H1 (cell line): ENCODE measurements around the gene LINC01488. TPM values are rescaled to one million over a fixed set of nuclear protein-coding genes. Genes with fewer than 3 reads are reported as not detected.

Experiments
- CTCF ChIA-PET: fragments of 300-600 bp; sonication (Branson Sonifier 250); formaldehyde crosslinking; loops from one replicate; lab custom pipeline; 2021; ENCODE audit not compliant: partially characterized antibody; lab: Charles Lee
- POLR2A ChIA-PET: fragments of 300-600 bp; sonication (Branson Sonifier 250); formaldehyde crosslinking; loops from one replicate; lab custom pipeline; 2021; ENCODE audit warnings: inconsistent platforms; ENCODE audit not compliant: partially characterized antibody; lab: Charles Lee
- DNase-seq, 2 experiments: peaks; one replicate each; pipeline versions ENCODE4 v3.0.0 to v3.0.0-alpha.2; 2010 to 2022; ENCODE audit warnings: low spot score in 2 of 2, low read depth in 1 of 2, mixed read lengths in 1 of 2
- FAIRE-seq: peaks from 2 replicates; lab custom pipeline; 2011; peaks lifted over from hg19 to GRCh38; lab: Jason Lieb, UNC
- H2AFZ ChIP-seq: 2 replicates; pipeline ENCODE4 v1.8.1; 2012; ENCODE audit warnings: low read length, inconsistent platforms
- H2AK5ac ChIP-seq: 2 replicates; pipeline ENCODE4 v1.6.1; 2013; ENCODE audit warnings: low read depth, low read length
- H2BK120ac ChIP-seq: replicated peaks from 2 replicates; pipeline ENCODE3; 2013; ENCODE audit warnings: low read depth, low read length, inconsistent platforms
- H2BK12ac ChIP-seq: 2 replicates; pipeline ENCODE4 v1.6.1; 2013; ENCODE audit warnings: low read depth, low read length
- H2BK15ac ChIP-seq: 2 replicates; pipeline ENCODE4 v1.6.1; 2013; ENCODE audit warnings: low read length
- H2BK20ac ChIP-seq: 2 replicates; pipeline ENCODE4 v1.6.1; 2013; ENCODE audit warnings: low read length
- H2BK5ac ChIP-seq: 2 replicates; pipeline ENCODE4 v1.6.1; 2013; ENCODE audit warnings: low read depth, low read length
- H3K14ac ChIP-seq: 2 replicates; pipeline ENCODE4 v1.6.1; 2013; ENCODE audit warnings: inconsistent platforms; ENCODE audit not compliant: insufficient read length
- H3K18ac ChIP-seq: 2 replicates; pipeline ENCODE4 v1.6.1; 2013; ENCODE audit warnings: low read length; ENCODE audit errors: extremely low read depth
- H3K23ac ChIP-seq: 2 replicates; pipeline ENCODE4 v1.6.1; 2013; ENCODE audit warnings: inconsistent platforms; ENCODE audit not compliant: insufficient read length
- H3K23me2 ChIP-seq: 2 replicates; pipeline ENCODE4 v1.6.1; 2013; ENCODE audit warnings: low read depth, low read length
- H3K27ac ChIP-seq: 2 replicates; pipeline ENCODE4 v1.6.1; 2011; ENCODE audit warnings: low read depth, low read length, inconsistent platforms
- H3K27me3 ChIP-seq, 4 experiments: replicated peaks in 1 of 4; 1 replicate in 1 of 4; 2 replicates in 3 of 4; pipeline versions ENCODE4 v1.6.1 to v1.8.1; 2011 to 2013; ENCODE audit warnings: low read length in 3 of 4, mild to moderate bottlenecking in 3 of 4, inconsistent platforms in 2 of 4, mixed read lengths in 2 of 4, moderate library complexity in 1 of 4; ENCODE audit not compliant: control insufficient read depth in 3 of 4, insufficient read depth in 3 of 4; ENCODE audit errors: extremely low read depth in 1 of 4
- H3K36me3 ChIP-seq, 4 experiments: 2 replicates each; pipeline versions ENCODE4 v1.6.1 to v1.8.1; 2011 to 2013; ENCODE audit warnings: mild to moderate bottlenecking in 4 of 4, low read length in 3 of 4, moderate library complexity in 2 of 4, control low read depth in 1 of 4, inconsistent platforms in 1 of 4; ENCODE audit not compliant: insufficient read depth in 4 of 4, control insufficient read depth in 2 of 4
- H3K4ac ChIP-seq: replicated peaks from 2 replicates; pipeline ENCODE3; 2013; ENCODE audit warnings: low read length, low read depth, mixed read lengths, inconsistent platforms; ENCODE audit not compliant: insufficient read length
- H3K4me1 ChIP-seq, 4 experiments: replicated peaks in 1 of 4; 1 replicate in 1 of 4; 2 replicates in 3 of 4; pipeline versions ENCODE4 v1.6.1 to v1.8.1; 2011 to 2013; ENCODE audit warnings: low read length in 3 of 4, inconsistent platforms in 2 of 4, mixed read lengths in 1 of 4; ENCODE audit not compliant: insufficient read depth in 4 of 4, control insufficient read depth in 3 of 4
- H3K4me2 ChIP-seq, 2 experiments: 2 replicates each; pipeline versions ENCODE4 v1.6.1 to v1.8.1; 2011 to 2013; ENCODE audit warnings: low read depth in 2 of 2, low read length in 2 of 2, control low read depth in 1 of 2, inconsistent platforms in 1 of 2, mild to moderate bottlenecking in 1 of 2; ENCODE audit not compliant: insufficient read depth in 1 of 2
- H3K4me3 ChIP-seq, 4 experiments: fragments of 200-600, 300-600 bp in 1 of 4; sonication (generic), shearing (Covaris generic), sonication (Bioruptor Twin) in 1 of 4; 2 replicates each; pipeline versions ENCODE4 v1.5.1 to v1.8.1; 2011 to 2016; ENCODE audit warnings: low read length in 4 of 4, low read depth in 3 of 4, control low read depth in 2 of 4, inconsistent platforms in 2 of 4, mild to moderate bottlenecking in 2 of 4, mixed read lengths in 1 of 4, moderate library complexity in 1 of 4; ENCODE audit not compliant: insufficient read depth in 2 of 4; ENCODE audit errors: extremely low read depth in 1 of 4
- H3K56ac ChIP-seq: replicated peaks from 2 replicates; pipeline ENCODE3; 2013; ENCODE audit warnings: low read depth, mild to moderate bottlenecking, mixed read lengths, low read length, inconsistent platforms; ENCODE audit not compliant: insufficient read length
- H3K79me1 ChIP-seq: 2 replicates; pipeline ENCODE4 v1.6.1; 2013; ENCODE audit warnings: low read depth, low read length, control low read depth
- H3K79me2 ChIP-seq, 2 experiments: 2 replicates each; pipeline versions ENCODE4 v1.6.1 to v1.8.1; 2012 to 2013; ENCODE audit warnings: low read length in 2 of 2, mild to moderate bottlenecking in 2 of 2, inconsistent platforms in 1 of 2; ENCODE audit not compliant: insufficient read depth in 2 of 2, control insufficient read depth in 1 of 2
- H3K9ac ChIP-seq, 4 experiments: replicated peaks in 1 of 4; 1 replicate in 1 of 4; 2 replicates in 3 of 4; pipeline versions ENCODE4 v1.6.1 to v1.8.1; 2011 to 2013; ENCODE audit warnings: low read depth in 3 of 4, low read length in 3 of 4, control low read depth in 2 of 4, mild to moderate bottlenecking in 2 of 4, moderate library complexity in 2 of 4, inconsistent platforms in 1 of 4; ENCODE audit errors: extremely low read depth in 1 of 4
- H3K9me3 ChIP-seq, 2 experiments: 2 replicates each; pipeline versions ENCODE4 v1.6.1 to v1.8.1; 2012 to 2013; ENCODE audit warnings: mild to moderate bottlenecking in 2 of 2, moderate library complexity in 2 of 2, control low read depth in 1 of 2, inconsistent platforms in 1 of 2, low read depth in 1 of 2, low read length in 1 of 2, mixed read lengths in 1 of 2; ENCODE audit not compliant: insufficient read depth in 2 of 2
- H4K20me1 ChIP-seq, 2 experiments: replicated peaks in 1 of 2; 2 replicates each; pipeline versions ENCODE3 to v1.8.1; 2011 to 2013; ENCODE audit warnings: inconsistent platforms in 2 of 2, low read length in 2 of 2, mild to moderate bottlenecking in 1 of 2; ENCODE audit not compliant: insufficient read depth in 2 of 2, control insufficient read depth in 1 of 2
- H4K5ac ChIP-seq: 2 replicates; pipeline ENCODE4 v1.6.1; 2013; ENCODE audit warnings: low read length, low read depth, mixed read lengths, inconsistent platforms; ENCODE audit not compliant: insufficient read length
- H4K8ac ChIP-seq: 2 replicates; pipeline ENCODE4 v1.8.0; 2013; ENCODE audit warnings: mild to moderate bottlenecking, moderate library complexity, low read length, inconsistent platforms; ENCODE audit not compliant: insufficient read depth; ENCODE audit errors: extremely low read depth
- H4K91ac ChIP-seq: replicated peaks from 2 replicates; pipeline ENCODE3; 2013; ENCODE audit warnings: low read length, mixed read lengths, inconsistent platforms; ENCODE audit not compliant: insufficient read length
- FOSL1 ChIP-seq: IDR thresholded peaks from 2 replicates; pipeline ENCODE4 v1.6.1; 2011; ENCODE audit warnings: mild to moderate bottlenecking, low read depth, low read length, moderate library complexity; ENCODE audit not compliant: insufficient read depth
- TAF7 ChIP-seq: optimal IDR thresholded peaks from 2 replicates; pipeline ENCODE3; 2011; ENCODE audit warnings: low read depth, mild to moderate bottlenecking, inconsistent platforms, low read length, moderate library complexity, borderline replicate concordance
- USF2 ChIP-seq: IDR thresholded peaks from 2 replicates; pipeline ENCODE4 v1.6.1; 2011; ENCODE audit warnings: low read length, improper control_type of control experiment
- WGBS, 2 experiments: shearing (Covaris generic) in 1 of 2; methylation state at CpG; one replicate each; pipeline versions ENCODE4 v1.1.6 to v1.1.7; 2013 to 2015; ENCODE audit warnings: low lambda C conversion rate in 2 of 2, mixed read lengths in 2 of 2, inconsistent platforms in 1 of 2, low coverage in 1 of 2, missing lambda C conversion rate in 1 of 2; ENCODE audit not compliant: insufficient replicate concordance in 2 of 2, insufficient coverage in 1 of 2, insufficient read length in 1 of 2; ENCODE audit errors: extremely low coverage in 1 of 2, missing lambda C conversion rate in 1 of 2; 5-methylcytosine and 5-hydroxymethylcytosine counted together
- polyA plus RNA-seq, 7 experiments: library from polyadenylated mRNA; depleted of rRNA in 3 of 7; stranded (reverse) in 5 of 7; unstranded in 2 of 7; fragments of >200 nt in 5 of 7; fragments of 200-250 nt in 2 of 7; gene quantifications; 1 replicate in 5 of 7; 2 replicates in 1 of 7; 4 replicates in 1 of 7; pipeline versions ENCODE4 v1.2.1 to v1.2.3, GENCODE V29; 2011 to 2013; ENCODE audit warnings: missing spikeins in 2 of 7, mixed read lengths in 2 of 7
- total RNA-seq: library from RNA; stranded (reverse); fragmentation: NEBNext Ultra II Directional; extraction: Animal tissue kit (Norgen Biotek cat#: 25700); gene quantifications from 2 replicates; pipeline ENCODE4 v1.2.1, GENCODE V29; 2021

The LINC01488 gene
- total and polyA plus RNA-seq, 2 of the 8 experiments (the other 6 are each of a cell fraction or from before 2014, with no cell fraction given): not detected

GRCh38 chr11:69438286-69438920 is 43.1 kb upstream of the LINC01488 start:
- H3K4me3 ChIP-seq: no peak overlapping the region
- H3K36me3 ChIP-seq: no peaks in the 10 kb centered on the region
- H2BK120ac ChIP-seq: peak overlapping the region; percentile 72
- no peak overlapping the region for H3K56ac ChIP-seq
- H3K18ac ChIP-seq: peak overlapping the region; percentile 84
- peak overlapping the region; percentile 99 for H4K91ac ChIP-seq
- peak overlapping the region; percentile 92 for H2BK20ac ChIP-seq
- ChIA-PET POLR2A (interaction anchor here (3.5 kb wide), 1 partner anchor 200 kb away, joined by 20 read pairs; no protein-coding TSS in a partner anchor), CTCF (interaction anchor here (0.9 kb wide), 1 partner anchor 23 kb away, joined by 3 read pairs; no protein-coding TSS in a partner anchor)
- no peak overlapping the region for H2AFZ ChIP-seq
- DNase-seq: no peak
- peaks cover 0 to 3% (median 0%) of the 10 kb centered on the region in 4 experiments; a peak in 3 of 7 replicates for H3K27me3 ChIP-seq
- H3K9ac ChIP-seq: no peak overlapping the region
- peak overlapping the region in 1 of 2 experiments; percentile 1; a peak in 2 of 4 replicates for H3K4me2 ChIP-seq
- no peaks in the 10 kb centered on the region for H3K9me3 ChIP-seq
- 74% methylated on average over 22 of the region's 25 CpGs; no CpG with 5 or more reads in 1 of the 2 experiments for WGBS, 2 experiments
- H3K4ac ChIP-seq: peak overlapping the region; percentile 39
- TF ChIP-seq USF2 (no peak), FOSL1 (no peak), TAF7 (no peak)
- H2AK5ac ChIP-seq: peak overlapping the region; percentile 56; the same call in 1 of the 2 replicates
- peak overlapping the region; percentile 90; the same call in 1 of the 2 replicates for H2BK5ac ChIP-seq
- H4K20me1 ChIP-seq: no peaks in the 10 kb centered on the region
- no peak overlapping the region for H3K23ac ChIP-seq
- H3K4me1 ChIP-seq: peaks cover 8 to 61% (median 46%) of the 10 kb centered on the region in 4 experiments
- H4K8ac ChIP-seq: no peak overlapping the region; the same call in 1 of the 2 replicates
- no peak for FAIRE-seq
- H2BK12ac ChIP-seq: peak overlapping the region; percentile 97
- no peak overlapping the region for H4K5ac ChIP-seq
- H2BK15ac ChIP-seq: peak overlapping the region; percentile 95; the same call in 1 of the 2 replicates
- no peaks in the 10 kb centered on the region for H3K79me2 ChIP-seq
- H3K23me2 ChIP-seq: no peaks in the 10 kb centered on the region
- H3K27ac ChIP-seq: no peak overlapping the region
- H3K14ac ChIP-seq: no peak overlapping the region
- H3K79me1 ChIP-seq: no peaks in the 10 kb centered on the region; the same call in 1 of the 2 replicates
